NB4 (cell line): ENCODE measurements around the gene BUD13.

ENCODE experiments used
- DNase-seq: peaks from one replicate; pipeline ENCODE4 v3.0.0; 2010; ENCODE audit warnings: low read depth
- H3K4me3 ChIP-seq: one replicate; pipeline ENCODE4 v1.5.1; 2011; ENCODE audit warnings: mild to moderate bottlenecking, low read depth, low read length, moderate library complexity
- CTCF ChIP-seq: IDR thresholded peaks from one replicate; pipeline ENCODE4 v1.5.1; 2012; ENCODE audit warnings: low read depth, low read length
- MAX ChIP-seq: IDR thresholded peaks from 2 replicates; pipeline ENCODE4 v1.6.1; 2011; ENCODE audit warnings: low read depth, low read length
- MYC ChIP-seq: IDR thresholded peaks from 2 replicates; pipeline ENCODE4 v1.6.1; 2011; ENCODE audit warnings: low read depth, low read length
- POLR2A ChIP-seq: IDR thresholded peaks from 2 replicates; pipeline ENCODE4 v1.6.1; 2011; ENCODE audit warnings: mild to moderate bottlenecking; ENCODE audit not compliant: insufficient read length; ENCODE audit errors: extremely low read depth

The BUD13 gene

GRCh38 chr11:116701876-116702275 is 70.9 kb downstream of the BUD13 start:
- DNase-seq: no peak

GRCh38 chr11:116701297-116701801 is 71.4 kb downstream of the BUD13 start:
- TF ChIP-seq CTCF (no peak), MYC (no peak), POLR2A (no peak)
- no peak for DNase-seq
- no peak overlapping the region for H3K4me3 ChIP-seq

More at GRCh38 chr11:116701876-116702275, 70.9 kb downstream of the BUD13 start:
- no peak for TF ChIP-seq MAX
- TF ChIP-seq CTCF: no peak
- TF ChIP-seq POLR2A: no peak
- TF ChIP-seq MYC: no peak
- H3K4me3 ChIP-seq: no peak overlapping the region

- TF ChIP-seq MAX: no peak
- no peak for TF ChIP-seq MYC
- TF ChIP-seq CTCF: no peak
- TF ChIP-seq POLR2A: no peak
- no peak for DNase-seq
- H3K4me3 ChIP-seq: no peak overlapping the region
Measured at GRCh38 chr11:116700586-116701220, 72.1 kb downstream of the BUD13 start.
